ENCODE results near the gene KIRREL2. TPM values are rescaled to one million over a fixed set of nuclear protein-coding genes. Genes with fewer than 3 reads are reported as not detected.
"Not testable (repeated sequence)": the region's sequence is repeated elsewhere in the genome, so short reads cannot be mapped to it uniquely, and the experiment has no call there.

KIRREL2 gene
- total RNA-seq, 1 experiment from 2014 or later = not detected

- peak; percentile 14 for DNase-seq (ENCODE audit: low read depth)
These were observed 12.8 kb downstream of the KIRREL2 start for GRCh38 chr19:35869327-35870123.

DNA sequence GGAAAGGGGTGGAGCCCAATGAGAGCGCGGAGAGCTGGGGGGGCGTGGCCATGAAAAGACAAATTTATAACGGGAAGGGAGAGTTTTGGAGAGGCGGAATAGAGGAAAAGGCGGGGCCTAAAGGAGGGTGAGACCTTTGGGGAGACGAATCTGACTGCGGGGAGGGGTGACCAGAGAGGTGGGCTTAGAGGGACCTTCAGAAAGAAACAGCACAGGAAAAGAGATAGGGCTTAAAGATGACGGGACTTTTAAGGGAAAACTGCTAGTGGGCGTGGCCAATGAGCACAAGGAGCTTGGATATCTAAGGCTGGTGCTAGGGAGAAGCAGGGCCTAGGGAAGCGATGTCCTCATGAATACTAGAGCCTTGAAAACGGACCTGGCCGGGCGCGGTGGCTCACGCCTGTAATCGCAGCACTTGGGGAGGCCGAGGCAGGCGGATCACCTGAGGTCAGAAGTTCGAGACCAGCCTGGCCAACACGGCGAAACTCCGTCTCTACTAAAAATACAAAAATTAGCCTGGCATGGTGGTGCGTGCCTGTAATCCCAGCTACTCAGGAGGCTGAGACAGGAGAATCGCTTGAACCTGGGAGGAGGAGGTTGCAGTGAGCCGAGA is 13.5 kb downstream of the KIRREL2 start:
- DNase-seq (ENCODE audit: low read depth) = not testable (repeated sequence)

- no peak for DNase-seq (ENCODE audit: low read depth)
These were observed 14.1 kb downstream of the KIRREL2 start for GRCh38 chr19:35870798-35871197.

DNA sequence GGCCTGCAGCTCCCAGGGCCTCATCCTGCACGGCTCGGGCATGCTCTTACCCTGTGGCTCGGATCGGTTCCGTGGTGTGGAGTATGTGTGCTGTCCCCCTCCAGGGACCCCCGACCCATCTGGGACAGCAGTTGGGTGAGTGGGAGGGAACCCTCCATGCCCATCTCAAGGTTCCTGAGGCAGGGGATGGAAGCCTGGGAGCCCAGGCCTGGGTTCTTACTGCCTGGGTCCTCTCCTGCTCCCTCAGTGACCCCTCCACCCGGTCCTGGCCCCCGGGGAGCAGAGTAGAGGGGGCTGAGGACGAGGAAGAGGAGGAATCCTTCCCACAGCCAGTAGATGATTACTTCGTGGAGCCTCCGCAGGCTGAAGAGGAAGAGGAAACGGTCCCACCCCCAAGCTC is 14.9 kb downstream of the KIRREL2 start:
- no peak for DNase-seq (ENCODE audit: low read depth)

GRCh38 chr19:35872180-35872579 is 15.5 kb downstream of the KIRREL2 start:
- DNase-seq (ENCODE audit: low read depth) = no peak

DNA sequence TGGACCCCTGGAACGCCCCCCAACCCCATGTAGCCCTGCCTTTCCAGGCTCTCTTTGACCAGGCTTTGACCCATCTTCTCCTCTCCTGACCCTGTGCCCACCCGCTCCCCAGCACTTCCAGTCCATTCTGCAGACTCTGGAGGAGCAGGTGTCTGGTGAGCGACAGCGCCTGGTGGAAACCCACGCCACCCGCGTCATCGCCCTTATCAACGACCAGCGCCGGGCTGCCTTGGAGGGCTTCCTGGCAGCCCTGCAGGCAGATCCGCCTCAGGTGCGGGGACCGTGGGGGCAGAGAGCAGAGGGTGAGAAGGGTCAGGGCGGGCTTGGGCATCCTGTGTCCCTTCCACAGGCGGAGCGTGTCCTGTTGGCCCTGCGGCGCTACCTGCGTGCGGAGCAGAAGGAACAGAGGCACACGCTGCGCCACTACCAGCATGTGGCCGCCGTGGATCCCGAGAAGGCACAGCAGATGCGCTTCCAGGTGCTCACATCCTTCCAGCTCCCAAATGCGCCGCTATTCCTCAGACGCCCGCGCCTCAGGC is 17.8 kb downstream of the KIRREL2 start:
- DNase-seq (ENCODE audit: low read depth) = no peak

DNA sequence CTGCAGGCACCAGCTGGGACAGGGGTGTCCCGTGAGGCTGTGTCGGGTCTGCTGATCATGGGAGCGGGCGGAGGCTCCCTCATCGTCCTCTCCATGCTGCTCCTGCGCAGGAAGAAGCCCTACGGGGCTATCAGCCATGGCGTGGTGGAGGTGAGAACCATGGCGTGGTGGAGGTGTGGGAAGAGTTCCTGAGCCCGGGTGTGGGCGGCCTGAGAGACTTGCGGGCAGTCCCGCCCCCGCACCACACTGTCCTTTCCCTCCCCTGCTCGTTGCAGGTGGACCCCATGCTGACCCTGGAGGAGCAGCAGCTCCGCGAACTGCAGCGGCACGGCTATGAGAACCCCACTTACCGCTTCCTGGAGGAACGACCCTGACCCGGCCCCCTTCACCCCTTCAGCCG is 22.4 kb downstream of the KIRREL2 start:
- DNase-seq (ENCODE audit: low read depth) = no peak

DNA sequence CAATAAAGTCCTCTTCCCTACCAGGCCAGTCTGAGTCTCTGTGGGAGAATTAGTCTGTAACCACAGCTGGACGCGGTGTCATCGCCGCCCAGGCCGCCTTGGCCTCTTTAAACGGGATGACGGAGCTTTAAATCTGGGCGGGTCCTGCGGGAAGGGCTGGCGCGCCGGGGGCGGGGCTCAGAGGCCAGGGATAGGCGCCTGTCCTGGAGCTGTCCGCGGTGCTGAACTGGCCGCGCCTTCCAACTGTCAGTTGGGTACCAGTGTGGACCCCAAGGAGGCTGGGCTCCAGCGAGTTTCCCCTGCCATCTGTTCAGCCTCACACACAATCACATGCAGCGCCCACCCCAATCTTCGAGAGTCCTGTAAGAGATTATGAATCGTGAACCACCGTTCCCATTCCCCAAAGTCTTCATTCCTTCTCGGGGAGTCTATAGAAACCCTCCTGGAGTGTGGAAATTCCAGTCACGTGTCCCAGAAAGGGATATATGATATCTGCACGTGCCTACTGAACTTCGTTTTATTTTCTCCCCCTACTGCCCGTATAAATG is 23.1 kb downstream of the KIRREL2 start:
- DNase-seq (ENCODE audit: low read depth) = peak; percentile 86

- peak; percentile 54 for DNase-seq (ENCODE audit: low read depth)
These were observed 25.6 kb downstream of the KIRREL2 start for GRCh38 chr19:35882114-35882832.

DNA sequence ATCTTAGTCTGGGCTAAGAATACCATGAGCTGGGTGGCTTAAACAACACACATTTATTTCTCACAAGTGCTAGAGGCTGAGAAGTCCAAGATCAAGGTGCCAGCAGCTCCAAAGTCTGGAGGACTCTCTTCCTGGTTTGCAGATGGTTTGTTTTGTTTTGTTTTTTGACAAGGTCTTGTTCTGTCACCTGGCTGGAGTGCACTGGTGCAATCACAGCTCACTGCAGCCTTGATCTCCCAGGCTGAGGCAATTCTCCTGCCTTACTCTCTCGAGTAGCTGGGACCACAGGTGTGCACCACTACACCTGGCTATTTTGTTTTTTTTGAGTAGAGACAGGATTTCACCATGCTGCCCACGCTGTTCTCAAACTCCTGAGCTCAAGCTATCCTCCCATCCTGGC is 27.2 kb downstream of the KIRREL2 start:
- DNase-seq (ENCODE audit: low read depth) = no peak

DNA sequence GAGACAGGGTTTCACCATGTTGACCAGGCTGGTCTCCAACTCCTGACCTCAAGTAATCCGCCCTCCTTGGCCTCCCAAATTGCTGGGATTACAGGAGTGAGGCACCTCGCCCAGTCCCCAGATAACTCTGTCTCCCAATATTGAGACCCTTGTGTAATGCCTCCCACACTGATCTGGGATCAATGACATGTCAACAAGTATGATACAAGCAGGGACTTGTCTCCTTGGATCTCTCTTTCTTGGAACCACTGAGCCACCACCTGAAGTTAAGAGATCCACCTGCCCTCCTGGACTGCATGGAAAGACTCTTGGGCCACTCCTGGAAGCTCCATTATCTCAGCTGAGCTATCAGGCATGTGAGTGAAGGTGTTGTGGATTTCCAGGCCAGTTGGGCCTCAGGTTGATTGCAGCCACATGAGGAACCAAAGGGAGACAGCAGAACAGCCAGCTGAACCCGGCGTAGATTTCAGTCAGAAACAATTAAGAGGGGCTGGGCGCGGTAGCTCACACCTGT is 28.6 kb downstream of the KIRREL2 start:
- DNase-seq (ENCODE audit: low read depth) = no peak

GRCh38 chr19:35885904-35886303 is 29.2 kb downstream of the KIRREL2 start:
- DNase-seq (ENCODE audit: low read depth) = no peak

DNA sequence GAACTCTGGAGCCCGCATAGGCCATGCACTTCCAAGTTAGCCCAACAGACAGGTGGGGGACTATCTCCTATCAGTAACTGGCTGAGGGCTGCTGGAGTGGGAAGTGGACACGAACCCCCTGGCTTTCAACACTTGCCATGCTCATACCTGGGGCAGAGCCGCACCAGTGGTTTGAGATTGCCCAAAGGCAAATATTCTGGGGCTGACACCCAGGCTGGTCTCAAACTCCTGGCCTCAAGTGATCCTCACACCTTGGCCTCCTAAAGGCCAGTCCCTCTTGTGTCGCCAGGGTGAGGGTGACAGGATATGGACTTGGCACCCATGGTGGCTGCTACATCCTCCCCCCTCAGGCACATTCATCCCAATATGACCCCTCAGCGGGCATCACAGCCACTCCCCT is 30.5 kb downstream of the KIRREL2 start:
- no peak for DNase-seq (ENCODE audit: low read depth)

GRCh38 chr19:35888398-35888797 is 31.7 kb downstream of the KIRREL2 start:
- no peak for DNase-seq (ENCODE audit: low read depth)

DNA sequence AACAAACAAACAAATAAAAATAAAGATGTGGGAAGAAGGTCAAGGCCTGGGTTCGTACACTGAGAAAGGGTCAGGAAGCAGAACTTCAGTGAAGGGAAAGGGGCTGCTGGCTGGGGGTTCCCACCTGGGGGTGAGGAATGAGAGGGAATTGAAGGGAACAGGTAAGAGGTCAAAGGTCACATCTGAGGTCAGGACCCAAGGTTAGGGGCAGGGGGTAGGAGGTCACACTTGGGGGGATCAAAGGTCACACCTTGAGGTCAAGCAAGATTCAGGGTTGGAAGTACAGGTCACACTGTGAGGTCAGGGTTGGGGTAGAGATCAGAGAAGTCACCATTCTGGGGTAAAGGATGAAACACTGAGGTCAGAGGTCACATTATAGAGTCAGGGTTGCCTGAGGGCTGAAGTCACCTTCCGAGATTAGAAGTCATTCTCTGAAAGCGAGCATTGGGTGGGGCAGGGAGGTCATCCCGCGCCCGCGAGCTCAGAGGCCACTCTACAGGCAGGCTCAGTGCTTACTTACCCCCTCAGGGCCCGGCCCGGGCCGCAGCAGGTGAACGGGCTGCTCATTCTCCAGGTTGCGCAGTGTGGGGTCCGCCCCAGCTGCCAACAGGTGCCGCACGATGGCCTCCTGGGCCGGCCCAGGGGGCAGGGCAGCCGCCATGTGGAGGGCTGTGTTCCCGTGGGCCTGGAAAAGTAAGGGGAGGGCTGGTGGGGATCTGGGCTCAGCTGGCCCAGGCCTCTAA is 32.8 kb downstream of the KIRREL2 start:
- no peak for DNase-seq (ENCODE audit: low read depth)

DNA sequence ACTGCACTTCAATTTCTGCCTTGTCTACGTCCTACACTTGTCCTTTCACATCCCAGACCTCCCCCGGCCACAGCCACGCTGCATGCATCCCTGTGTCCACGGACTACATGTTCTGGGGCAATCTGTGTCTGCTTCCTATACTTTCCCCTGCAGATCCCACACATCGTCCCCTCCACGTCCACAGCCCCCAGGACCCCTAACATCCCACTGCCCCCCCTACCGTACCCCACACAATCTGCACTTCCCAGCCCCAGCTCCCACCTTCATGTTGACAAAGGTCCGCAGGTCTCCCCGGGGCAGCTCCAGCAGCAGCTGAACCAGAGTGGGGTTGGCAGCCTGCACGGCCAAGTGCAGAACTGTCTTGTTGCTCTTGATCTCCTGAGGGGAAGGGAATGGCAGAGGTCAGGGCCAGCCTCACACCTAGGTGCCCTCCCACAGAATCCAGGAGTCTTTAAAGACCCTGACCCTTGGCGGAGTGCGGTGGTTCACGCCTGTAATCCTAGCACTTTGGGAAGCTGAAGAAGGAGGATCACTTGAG is 33.5 kb downstream of the KIRREL2 start:
- no peak for DNase-seq (ENCODE audit: low read depth)

DNA sequence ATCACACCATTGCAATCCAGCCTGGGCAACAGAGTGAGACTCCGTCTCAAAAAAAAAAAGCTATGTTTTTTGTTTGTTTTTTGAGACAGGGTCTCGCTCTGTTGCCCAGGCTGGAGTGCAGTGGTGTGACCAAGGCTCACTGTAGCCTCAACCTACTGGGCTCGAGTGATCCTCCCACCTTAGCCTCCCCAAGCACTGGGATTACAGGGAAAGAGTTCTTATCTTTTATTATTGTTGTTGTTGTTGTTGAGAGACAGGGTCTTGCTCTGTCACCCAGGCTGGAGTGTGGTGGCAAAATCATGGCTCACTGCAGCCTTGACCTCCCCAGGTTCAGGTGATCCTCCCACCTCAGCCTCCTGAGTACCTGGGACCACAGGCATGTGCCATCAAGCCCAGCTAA is 35.1 kb downstream of the KIRREL2 start:
- DNase-seq (ENCODE audit: low read depth) = not testable (repeated sequence)

- DNase-seq (ENCODE audit: low read depth) = no peak
These were observed 37.6 kb downstream of the KIRREL2 start for GRCh38 chr19:35894342-35894741.

- DNase-seq (ENCODE audit: low read depth) = no peak
These were observed 39.4 kb downstream of the KIRREL2 start for GRCh38 chr19:35895911-35896642.

GRCh38 chr19:35896643-35897040 is 39.9 kb downstream of the KIRREL2 start:
- no peak for DNase-seq (ENCODE audit: low read depth)

Measured in HT1080 (cell line).